ENCODE data around the gene ARMH3.

- TF ChIP-seq CTCF (IDR thresholded peaks at IDR 0.05) (no peak), ZFX (IDR thresholded peaks at IDR 0.05; ENCODE audit: borderline replicate concordance) (no peak)
Measured at GRCh38 chr10:102064503-102064867, 8.5 kb upstream of the ARMH3 start.

Data from 22Rv1 (cell line).